H1 (cell line): ENCODE results near the gene CCSAP. TPM values are rescaled to one million over a fixed set of nuclear protein-coding genes. Genes with fewer than 3 reads are reported as not detected.

Experiments used
- CTCF ChIA-PET: fragments of 300-600 bp; sonication (Branson Sonifier 250); formaldehyde crosslinking; loops from one replicate; lab custom pipeline; 2021; ENCODE audit not compliant: partially characterized antibody; lab: Charles Lee
- POLR2A ChIA-PET: fragments of 300-600 bp; sonication (Branson Sonifier 250); formaldehyde crosslinking; loops from one replicate; lab custom pipeline; 2021; ENCODE audit warnings: inconsistent platforms; ENCODE audit not compliant: partially characterized antibody; lab: Charles Lee
- DNase-seq, 2 experiments: peaks; one replicate each; pipeline versions ENCODE4 v3.0.0 to v3.0.0-alpha.2; 2010 to 2022; ENCODE audit warnings: low spot score in 2 of 2, low read depth in 1 of 2, mixed read lengths in 1 of 2
- FAIRE-seq: peaks from 2 replicates; lab custom pipeline; 2011; peaks lifted over from hg19 to GRCh38; lab: Jason Lieb, UNC
- H2AFZ ChIP-seq: 2 replicates; pipeline ENCODE4 v1.8.1; 2012; ENCODE audit warnings: low read length, inconsistent platforms
- H2AK5ac ChIP-seq: 2 replicates; pipeline ENCODE4 v1.6.1; 2013; ENCODE audit warnings: low read depth, low read length
- H2BK120ac ChIP-seq: replicated peaks from 2 replicates; pipeline ENCODE3; 2013; ENCODE audit warnings: low read depth, low read length, inconsistent platforms
- H2BK12ac ChIP-seq: 2 replicates; pipeline ENCODE4 v1.6.1; 2013; ENCODE audit warnings: low read depth, low read length
- H2BK15ac ChIP-seq: 2 replicates; pipeline ENCODE4 v1.6.1; 2013; ENCODE audit warnings: low read length
- H2BK20ac ChIP-seq: 2 replicates; pipeline ENCODE4 v1.6.1; 2013; ENCODE audit warnings: low read length
- H2BK5ac ChIP-seq: 2 replicates; pipeline ENCODE4 v1.6.1; 2013; ENCODE audit warnings: low read depth, low read length
- H3K14ac ChIP-seq: 2 replicates; pipeline ENCODE4 v1.6.1; 2013; ENCODE audit warnings: inconsistent platforms; ENCODE audit not compliant: insufficient read length
- H3K18ac ChIP-seq: 2 replicates; pipeline ENCODE4 v1.6.1; 2013; ENCODE audit warnings: low read length; ENCODE audit errors: extremely low read depth
- H3K23ac ChIP-seq: 2 replicates; pipeline ENCODE4 v1.6.1; 2013; ENCODE audit warnings: inconsistent platforms; ENCODE audit not compliant: insufficient read length
- H3K23me2 ChIP-seq: 2 replicates; pipeline ENCODE4 v1.6.1; 2013; ENCODE audit warnings: low read depth, low read length
- H3K27ac ChIP-seq: 2 replicates; pipeline ENCODE4 v1.6.1; 2011; ENCODE audit warnings: low read depth, low read length, inconsistent platforms
- H3K27me3 ChIP-seq, 4 experiments: replicated peaks in 1 of 4; 1 replicate in 1 of 4; 2 replicates in 3 of 4; pipeline versions ENCODE4 v1.6.1 to v1.8.1; 2011 to 2013; ENCODE audit warnings: low read length in 3 of 4, mild to moderate bottlenecking in 3 of 4, inconsistent platforms in 2 of 4, mixed read lengths in 2 of 4, moderate library complexity in 1 of 4; ENCODE audit not compliant: control insufficient read depth in 3 of 4, insufficient read depth in 3 of 4; ENCODE audit errors: extremely low read depth in 1 of 4
- H3K36me3 ChIP-seq, 4 experiments: 2 replicates each; pipeline versions ENCODE4 v1.6.1 to v1.8.1; 2011 to 2013; ENCODE audit warnings: mild to moderate bottlenecking in 4 of 4, low read length in 3 of 4, moderate library complexity in 2 of 4, control low read depth in 1 of 4, inconsistent platforms in 1 of 4; ENCODE audit not compliant: insufficient read depth in 4 of 4, control insufficient read depth in 2 of 4
- H3K4ac ChIP-seq: replicated peaks from 2 replicates; pipeline ENCODE3; 2013; ENCODE audit warnings: low read length, low read depth, mixed read lengths, inconsistent platforms; ENCODE audit not compliant: insufficient read length
- H3K4me1 ChIP-seq, 4 experiments: replicated peaks in 1 of 4; 1 replicate in 1 of 4; 2 replicates in 3 of 4; pipeline versions ENCODE4 v1.6.1 to v1.8.1; 2011 to 2013; ENCODE audit warnings: low read length in 3 of 4, inconsistent platforms in 2 of 4, mixed read lengths in 1 of 4; ENCODE audit not compliant: insufficient read depth in 4 of 4, control insufficient read depth in 3 of 4
- H3K4me2 ChIP-seq, 2 experiments: 2 replicates each; pipeline versions ENCODE4 v1.6.1 to v1.8.1; 2011 to 2013; ENCODE audit warnings: low read depth in 2 of 2, low read length in 2 of 2, control low read depth in 1 of 2, inconsistent platforms in 1 of 2, mild to moderate bottlenecking in 1 of 2; ENCODE audit not compliant: insufficient read depth in 1 of 2
- H3K4me3 ChIP-seq, 4 experiments: fragments of 200-600, 300-600 bp in 1 of 4; sonication (generic), shearing (Covaris generic), sonication (Bioruptor Twin) in 1 of 4; 2 replicates each; pipeline versions ENCODE4 v1.5.1 to v1.8.1; 2011 to 2016; ENCODE audit warnings: low read length in 4 of 4, low read depth in 3 of 4, control low read depth in 2 of 4, inconsistent platforms in 2 of 4, mild to moderate bottlenecking in 2 of 4, mixed read lengths in 1 of 4, moderate library complexity in 1 of 4; ENCODE audit not compliant: insufficient read depth in 2 of 4; ENCODE audit errors: extremely low read depth in 1 of 4
- H3K56ac ChIP-seq: replicated peaks from 2 replicates; pipeline ENCODE3; 2013; ENCODE audit warnings: low read depth, mild to moderate bottlenecking, mixed read lengths, low read length, inconsistent platforms; ENCODE audit not compliant: insufficient read length
- H3K79me1 ChIP-seq: 2 replicates; pipeline ENCODE4 v1.6.1; 2013; ENCODE audit warnings: low read depth, low read length, control low read depth
- H3K79me2 ChIP-seq, 2 experiments: 2 replicates each; pipeline versions ENCODE4 v1.6.1 to v1.8.1; 2012 to 2013; ENCODE audit warnings: low read length in 2 of 2, mild to moderate bottlenecking in 2 of 2, inconsistent platforms in 1 of 2; ENCODE audit not compliant: insufficient read depth in 2 of 2, control insufficient read depth in 1 of 2
- H3K9ac ChIP-seq, 4 experiments: replicated peaks in 1 of 4; 1 replicate in 1 of 4; 2 replicates in 3 of 4; pipeline versions ENCODE4 v1.6.1 to v1.8.1; 2011 to 2013; ENCODE audit warnings: low read depth in 3 of 4, low read length in 3 of 4, control low read depth in 2 of 4, mild to moderate bottlenecking in 2 of 4, moderate library complexity in 2 of 4, inconsistent platforms in 1 of 4; ENCODE audit errors: extremely low read depth in 1 of 4
- H3K9me3 ChIP-seq, 2 experiments: 2 replicates each; pipeline versions ENCODE4 v1.6.1 to v1.8.1; 2012 to 2013; ENCODE audit warnings: mild to moderate bottlenecking in 2 of 2, moderate library complexity in 2 of 2, control low read depth in 1 of 2, inconsistent platforms in 1 of 2, low read depth in 1 of 2, low read length in 1 of 2, mixed read lengths in 1 of 2; ENCODE audit not compliant: insufficient read depth in 2 of 2
- H4K20me1 ChIP-seq, 2 experiments: replicated peaks in 1 of 2; 2 replicates each; pipeline versions ENCODE3 to v1.8.1; 2011 to 2013; ENCODE audit warnings: inconsistent platforms in 2 of 2, low read length in 2 of 2, mild to moderate bottlenecking in 1 of 2; ENCODE audit not compliant: insufficient read depth in 2 of 2, control insufficient read depth in 1 of 2
- H4K5ac ChIP-seq: 2 replicates; pipeline ENCODE4 v1.6.1; 2013; ENCODE audit warnings: low read length, low read depth, mixed read lengths, inconsistent platforms; ENCODE audit not compliant: insufficient read length
- H4K8ac ChIP-seq: 2 replicates; pipeline ENCODE4 v1.8.0; 2013; ENCODE audit warnings: mild to moderate bottlenecking, moderate library complexity, low read length, inconsistent platforms; ENCODE audit not compliant: insufficient read depth; ENCODE audit errors: extremely low read depth
- H4K91ac ChIP-seq: replicated peaks from 2 replicates; pipeline ENCODE3; 2013; ENCODE audit warnings: low read length, mixed read lengths, inconsistent platforms; ENCODE audit not compliant: insufficient read length
- BCL11A ChIP-seq, 2 experiments: IDR thresholded peaks; one replicate each; pipeline ENCODE4 v1.6.1; 2011; ENCODE audit warnings: low read depth in 2 of 2, low read length in 2 of 2, mild to moderate bottlenecking in 2 of 2
- CTBP2 ChIP-seq: IDR thresholded peaks from 2 replicates; pipeline ENCODE4 v1.7.0; 2011; ENCODE audit warnings: borderline replicate concordance, mild to moderate bottlenecking, moderate library complexity, mixed read lengths, low read length; ENCODE audit not compliant: insufficient read depth, insufficient read length
- CTCF ChIP-seq, 3 experiments: IDR thresholded peaks; 1 replicate in 2 of 3; 2 replicates in 1 of 3; pipeline versions ENCODE4 v1.5.1 to v1.6.1; 2011; ENCODE audit warnings: low read length in 3 of 3, mild to moderate bottlenecking in 3 of 3, inconsistent platforms in 2 of 3, low read depth in 1 of 3, moderate library complexity in 1 of 3; ENCODE audit not compliant: insufficient read depth in 1 of 3; ENCODE audit errors: control extremely low read depth in 1 of 3
- GABPA ChIP-seq: IDR thresholded peaks from 2 replicates; pipeline ENCODE4 v1.6.1; 2011; ENCODE audit warnings: mild to moderate bottlenecking, low read length, moderate library complexity, borderline replicate concordance; ENCODE audit not compliant: insufficient read depth
- GTF2F1 ChIP-seq: IDR thresholded peaks from 2 replicates; pipeline ENCODE4 v1.6.1; 2012; ENCODE audit warnings: low read depth, low read length, improper control_type of control experiment, borderline replicate concordance
- PHF8 ChIP-seq: fragments of 200-600 bp; sonication (generic); conservative IDR thresholded peaks from 2 replicates; pipeline ENCODE4 v1.7.1; 2012; ENCODE audit warnings: low read depth, mild to moderate bottlenecking, inconsistent platforms, low read length, moderate library complexity
- POLR2A ChIP-seq, 2 experiments: IDR thresholded peaks; 1 replicate in 1 of 2; 2 replicates in 1 of 2; pipeline ENCODE4 v1.6.1; 2011; ENCODE audit warnings: low read depth in 2 of 2, low read length in 2 of 2, mild to moderate bottlenecking in 2 of 2; ENCODE audit errors: control extremely low read depth in 1 of 2
- SAP30 ChIP-seq: fragments of 300-600 bp; sonication (generic); IDR thresholded peaks from 2 replicates; pipeline ENCODE4 v1.7.1; 2012; ENCODE audit warnings: low read length, moderate library complexity, mild to moderate bottlenecking, inconsistent platforms; ENCODE audit not compliant: insufficient read depth, insufficient replicate concordance
- SRF ChIP-seq: IDR thresholded peaks from 2 replicates; pipeline ENCODE4 v1.6.1; 2011; ENCODE audit warnings: mild to moderate bottlenecking, low read depth, low read length, moderate library complexity
- TAF1 ChIP-seq: IDR thresholded peaks from 2 replicates; pipeline ENCODE4 v1.6.1; 2011; ENCODE audit warnings: mild to moderate bottlenecking, low read depth, low read length
- TCF12 ChIP-seq: IDR thresholded peaks from 2 replicates; pipeline ENCODE4 v1.6.1; 2011; ENCODE audit warnings: low read depth, mild to moderate bottlenecking, low read length
- TEAD4 ChIP-seq: IDR thresholded peaks from 2 replicates; pipeline ENCODE4 v1.6.1; 2012; ENCODE audit warnings: low read depth, low read length, inconsistent platforms, mixed read lengths
- WGBS, 2 experiments: shearing (Covaris generic) in 1 of 2; methylation state at CpG; one replicate each; pipeline versions ENCODE4 v1.1.6 to v1.1.7; 2013 to 2015; ENCODE audit warnings: low lambda C conversion rate in 2 of 2, mixed read lengths in 2 of 2, inconsistent platforms in 1 of 2, low coverage in 1 of 2, missing lambda C conversion rate in 1 of 2; ENCODE audit not compliant: insufficient replicate concordance in 2 of 2, insufficient coverage in 1 of 2, insufficient read length in 1 of 2; ENCODE audit errors: extremely low coverage in 1 of 2, missing lambda C conversion rate in 1 of 2; 5-methylcytosine and 5-hydroxymethylcytosine counted together
- polyA plus RNA-seq, 7 experiments: library from polyadenylated mRNA; depleted of rRNA in 3 of 7; stranded (reverse) in 5 of 7; unstranded in 2 of 7; fragments of >200 nt in 5 of 7; fragments of 200-250 nt in 2 of 7; gene quantifications; 1 replicate in 5 of 7; 2 replicates in 1 of 7; 4 replicates in 1 of 7; pipeline versions ENCODE4 v1.2.1 to v1.2.3, GENCODE V29; 2011 to 2013; ENCODE audit warnings: missing spikeins in 2 of 7, mixed read lengths in 2 of 7
- total RNA-seq: library from RNA; stranded (reverse); fragmentation: NEBNext Ultra II Directional; extraction: Animal tissue kit (Norgen Biotek cat#: 25700); gene quantifications from 2 replicates; pipeline ENCODE4 v1.2.1, GENCODE V29; 2021

CCSAP gene
- total and polyA plus RNA-seq, 2 of the 8 experiments (the other 6 are each of a cell fraction or from before 2014, with no cell fraction given) = 3.5 to 17.2 TPM

GRCh38 chr1:229280921-229281320 lies 61.9 kb downstream of the CCSAP start:
- H2BK12ac ChIP-seq = no peak overlapping the region
- no peak overlapping the region for H3K18ac ChIP-seq
- H3K56ac ChIP-seq = no peak overlapping the region
- no peak overlapping the region for H2AK5ac ChIP-seq
- H3K79me1 ChIP-seq = peaks cover 16% of the 10 kb centered on the region
- no peak overlapping the region for H3K14ac ChIP-seq
- H3K23me2 ChIP-seq = no peaks in the 10 kb centered on the region
- H3K4ac ChIP-seq = no peak overlapping the region
- H3K4me3 ChIP-seq = no peak overlapping the region
- no peak overlapping the region for H3K23ac ChIP-seq
- ChIA-PET CTCF (interaction anchor here (0.7 kb wide), 1 partner anchor 224 kb away, joined by 3 read pairs; no protein-coding TSS in a partner anchor), POLR2A (interaction anchor here (0.8 kb wide), 1 partner anchor 31 kb away, joined by 3 read pairs; no protein-coding TSS in a partner anchor)
- H4K20me1 ChIP-seq = peaks cover 10 to 11% of the 10 kb centered on the region in 2 experiments
- H3K79me2 ChIP-seq = peaks cover 6 to 85% of the 10 kb centered on the region in 2 experiments
- H3K9ac ChIP-seq = no peak overlapping the region
- peaks cover 0 to 1% (median under 1%) of the 10 kb centered on the region in 4 experiments; a peak in 1 of 7 replicates for H3K4me1 ChIP-seq
- no peak overlapping the region for H2BK15ac ChIP-seq
- FAIRE-seq (no peak), DNase-seq (no peak)
- H3K9me3 ChIP-seq = no peaks in the 10 kb centered on the region
- no peaks in the 10 kb centered on the region for H3K27me3 ChIP-seq
- H3K4me2 ChIP-seq = no peak overlapping the region
- H2AFZ ChIP-seq = no peak overlapping the region
- no peak overlapping the region for H2BK20ac ChIP-seq
- no peak overlapping the region for H4K91ac ChIP-seq
- H4K8ac ChIP-seq = no peak overlapping the region
- H4K5ac ChIP-seq = no peak overlapping the region
- 84% methylated on average over 3 of the region's 3 CpGs; no CpG with 5 or more reads in 1 of the 2 experiments for WGBS, 2 experiments
- no peak overlapping the region for H2BK5ac ChIP-seq
- no peak overlapping the region for H2BK120ac ChIP-seq
- H3K27ac ChIP-seq = no peak overlapping the region
- H3K36me3 ChIP-seq = no peaks in the 10 kb centered on the region
- TF ChIP-seq SAP30 (no peak), PHF8 (no peak), SRF (no peak), TCF12 (no peak), POLR2A (IDR thresholded peaks at IDR 0.05; ENCODE audit: control extremely low read depth in 1 of 2, low read depth in 2 of 2, low read length in 2 of 2) (no peak), BCL11A (IDR thresholded peaks at IDR 0.05; ENCODE audit: low read depth in 2 of 2, low read length in 2 of 2) (no peak), TEAD4 (no peak), CTCF (IDR thresholded peaks at IDR 0.05; ENCODE audit: control extremely low read depth in 1 of 3, insufficient read depth in 1 of 3, low read depth in 1 of 3, low read length in 3 of 3) (no peak), CTBP2 (no peak), GABPA (no peak), GTF2F1 (no peak), TAF1 (no peak)
